Lung (tissue), 12 donors: ENCODE data around the gene CTTNBP2NL. TPM values are rescaled to one million over a fixed set of nuclear protein-coding genes. Genes with fewer than 3 reads are reported as not detected.
"Not testable (repeated sequence)": the region's sequence is repeated elsewhere in the genome, so short reads cannot be mapped to it uniquely, and the experiment has no call there.

ENCODE experiments used
- ATAC-seq: fragments of 200-7000 bp; cut with Tn5 transposase; one replicate; pipeline ENCODE4 v1.9.1; 2020; ENCODE audit warnings: moderate number of reproducible peaks; ENCODE audit not compliant: insufficient read depth, low FRiP score
- DNase-seq, 3 donors: peaks; one replicate each; pipeline ENCODE4 v3.0.0-alpha.2; 2013 to 2017
- H3K27ac ChIP-seq, 2 donors: one replicate each; pipeline ENCODE4 v1.5.1; 2013; ENCODE audit warnings: mild to moderate bottlenecking in 2 of 2, moderate library complexity in 2 of 2, control low read depth in 1 of 2, inconsistent platforms in 1 of 2, low read depth in 1 of 2, low read length in 1 of 2
- H3K27me3 ChIP-seq, 3 donors: one replicate each; pipeline ENCODE4 v1.5.1; 2013; ENCODE audit warnings: low read length in 2 of 3; ENCODE audit not compliant: control insufficient read depth in 3 of 3, insufficient read depth in 3 of 3
- H3K36me3 ChIP-seq, 4 donors: one replicate each; pipeline ENCODE4 v1.5.1; 2013; ENCODE audit warnings: low read length in 4 of 4, mild to moderate bottlenecking in 1 of 4, moderate library complexity in 1 of 4; ENCODE audit not compliant: control insufficient read depth in 4 of 4, insufficient read depth in 4 of 4
- H3K4me1 ChIP-seq, 5 donors: one replicate each; pipeline ENCODE4 v1.5.1; 2013; ENCODE audit warnings: low read length in 5 of 5, mild to moderate bottlenecking in 2 of 5, moderate library complexity in 1 of 5; ENCODE audit not compliant: control insufficient read depth in 5 of 5, insufficient read depth in 5 of 5
- H3K4me3 ChIP-seq: one replicate; pipeline ENCODE4 v1.5.1; 2013; ENCODE audit warnings: mild to moderate bottlenecking, control low read depth, moderate library complexity
- H3K9ac ChIP-seq, 2 donors: one replicate each; pipeline ENCODE4 v1.5.1; 2013; ENCODE audit warnings: low read length in 2 of 2, control low read depth in 1 of 2; ENCODE audit not compliant: insufficient read depth in 1 of 2
- H3K9me3 ChIP-seq, 4 donors: one replicate each; pipeline ENCODE4 v1.5.1; 2013; ENCODE audit warnings: low read length in 3 of 4, mild to moderate bottlenecking in 1 of 4, moderate library complexity in 1 of 4; ENCODE audit not compliant: control insufficient read depth in 4 of 4, insufficient read depth in 3 of 4
- WGBS, 2 donors: extraction: QIAGEN DNeasy Blood & Tissue Kit; methylation state at CpG; one replicate each; pipeline ENCODE4 v1.1.7; 2013; 5-methylcytosine and 5-hydroxymethylcytosine counted together
- polyA plus RNA-seq, 2 donors: library from polyadenylated mRNA; stranded (reverse); fragments of 200-250 nt; gene quantifications; one replicate each; pipeline ENCODE4 v1.2.1, GENCODE V29; 2013
- total RNA-seq, 2 donors: library from RNA; depleted of rRNA in 1 of 2; stranded (reverse); fragments of >200 nt in 1 of 2; gene quantifications; one replicate each; pipeline ENCODE4 v1.2.1, GENCODE V29; 2014 to 2021
- TF ChIP-seq, protein P1 (sequence below): IDR thresholded peaks from 2 replicates; pipeline ENCODE4 v1.5.1; 2012; ENCODE audit warnings: mild to moderate bottlenecking; ENCODE audit errors: control extremely low read depth, extremely low read depth
- donor health status: control.
- donor health status: control.
- donor health status: Bipolar disorder and iron deficiency.
- donor health status: healthy.
- donor health status: DM: yes; HTN: yes; CAD: no.

The CTTNBP2NL gene
- total and polyA plus RNA-seq, 4 donors: 9.0 to 38.5 (median 17.0) TPM

DNA sequence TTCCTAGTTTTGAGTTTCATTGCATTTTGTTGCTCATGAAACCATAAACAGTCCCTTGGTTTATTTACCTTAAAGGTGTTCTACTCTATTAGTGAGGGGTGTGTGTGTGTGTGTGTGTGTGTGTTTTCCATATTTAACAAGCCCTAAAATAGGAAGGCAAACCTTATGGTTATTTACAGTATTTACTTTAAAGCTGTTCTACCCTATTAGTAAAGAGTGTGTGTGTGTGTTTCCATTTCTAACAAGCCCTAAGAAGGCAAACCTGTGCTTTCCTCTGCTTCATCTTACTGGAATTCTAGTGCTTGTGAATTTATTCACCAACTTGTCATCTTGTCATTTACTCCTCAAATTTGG is 53.6 kb downstream of the CTTNBP2NL start:
- Histone ChIP-seq H3K9ac (no peak overlapping the region), H3K4me1 (peaks cover 0 to 5% (median 0%) of the 10 kb centered on the region in 5 donors), H3K27ac (no peak overlapping the region), H3K36me3 (peaks cover 0 to 13% (median 10%) of the 10 kb centered on the region in 4 donors), H3K27me3 (no peaks in the 10 kb centered on the region), H3K4me3 (no peak overlapping the region), H3K9me3 (no peaks in the 10 kb centered on the region)
- ATAC-seq (no peak), DNase-seq (no peak)
- TF ChIP-seq, protein P1, sequence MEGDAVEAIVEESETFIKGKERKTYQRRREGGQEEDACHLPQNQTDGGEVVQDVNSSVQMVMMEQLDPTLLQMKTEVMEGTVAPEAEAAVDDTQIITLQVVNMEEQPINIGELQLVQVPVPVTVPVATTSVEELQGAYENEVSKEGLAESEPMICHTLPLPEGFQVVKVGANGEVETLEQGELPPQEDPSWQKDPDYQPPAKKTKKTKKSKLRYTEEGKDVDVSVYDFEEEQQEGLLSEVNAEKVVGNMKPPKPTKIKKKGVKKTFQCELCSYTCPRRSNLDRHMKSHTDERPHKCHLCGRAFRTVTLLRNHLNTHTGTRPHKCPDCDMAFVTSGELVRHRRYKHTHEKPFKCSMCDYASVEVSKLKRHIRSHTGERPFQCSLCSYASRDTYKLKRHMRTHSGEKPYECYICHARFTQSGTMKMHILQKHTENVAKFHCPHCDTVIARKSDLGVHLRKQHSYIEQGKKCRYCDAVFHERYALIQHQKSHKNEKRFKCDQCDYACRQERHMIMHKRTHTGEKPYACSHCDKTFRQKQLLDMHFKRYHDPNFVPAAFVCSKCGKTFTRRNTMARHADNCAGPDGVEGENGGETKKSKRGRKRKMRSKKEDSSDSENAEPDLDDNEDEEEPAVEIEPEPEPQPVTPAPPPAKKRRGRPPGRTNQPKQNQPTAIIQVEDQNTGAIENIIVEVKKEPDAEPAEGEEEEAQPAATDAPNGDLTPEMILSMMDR: no peak

DNA sequence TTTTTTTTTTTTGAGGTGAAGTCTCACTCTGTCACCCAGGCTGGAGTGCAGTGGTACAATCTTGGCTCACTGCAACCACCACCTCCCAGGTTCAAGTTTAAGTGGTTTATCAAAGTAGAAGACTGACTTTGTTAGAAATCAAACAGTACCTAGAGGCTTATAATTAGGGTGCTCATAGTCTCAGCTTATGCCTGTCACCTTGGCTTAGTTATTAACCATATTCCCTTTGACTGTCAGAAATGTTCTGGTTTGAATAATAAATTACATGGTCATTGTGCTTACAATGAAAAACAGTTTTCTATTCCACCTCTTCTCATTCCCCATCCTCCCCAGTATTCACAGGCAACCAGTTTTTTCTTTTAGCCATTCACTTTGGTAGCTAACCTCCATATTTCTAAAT is 54.8 kb downstream of the CTTNBP2NL start:
- ATAC-seq (no peak), DNase-seq (no peak)
- Histone ChIP-seq H3K27me3 (no peaks in the 10 kb centered on the region), H3K9me3 (no peaks in the 10 kb centered on the region), H3K4me3 (no peak overlapping the region), H3K9ac (no peak overlapping the region), H3K4me1 (peaks cover 0 to 5% (median 0%) of the 10 kb centered on the region in 5 donors), H3K36me3 (peaks cover 0 to 19% (median 11%) of the 10 kb centered on the region in 4 donors), H3K27ac (no peak overlapping the region)
- TF ChIP-seq, protein P1: no peak

DNA sequence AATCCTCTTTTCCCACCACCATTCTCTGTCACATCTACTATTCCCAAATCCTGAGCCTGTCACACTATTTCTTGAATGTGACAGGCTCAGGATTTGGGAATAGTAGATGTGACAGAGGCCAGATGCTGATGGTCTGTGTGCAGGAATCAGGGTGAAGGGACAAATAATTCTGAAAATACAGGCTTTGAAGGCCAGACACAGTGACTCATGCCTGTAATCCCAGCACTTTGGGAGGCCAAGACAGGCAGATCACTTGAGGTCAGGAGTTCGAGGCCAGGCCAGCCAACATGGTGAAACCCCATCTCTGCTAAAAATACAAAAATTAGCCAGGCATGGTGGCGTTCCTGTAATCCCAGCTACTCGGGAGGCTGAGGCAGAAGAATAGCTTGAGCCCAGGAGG is 55.3 kb downstream of the CTTNBP2NL start:
- not testable (repeated sequence) for H3K27ac ChIP-seq, H3K27me3 ChIP-seq, H3K4me1 ChIP-seq, DNase-seq, ATAC-seq, H3K9ac ChIP-seq, H3K9me3 ChIP-seq, H3K4me3 ChIP-seq
- peaks cover 5 to 24% (median 15%) of the 10 kb centered on the region in 4 donors for H3K36me3 ChIP-seq
- 81 to 90% methylated on average over 3 of the region's 3 CpGs for WGBS, 2 donors

DNA sequence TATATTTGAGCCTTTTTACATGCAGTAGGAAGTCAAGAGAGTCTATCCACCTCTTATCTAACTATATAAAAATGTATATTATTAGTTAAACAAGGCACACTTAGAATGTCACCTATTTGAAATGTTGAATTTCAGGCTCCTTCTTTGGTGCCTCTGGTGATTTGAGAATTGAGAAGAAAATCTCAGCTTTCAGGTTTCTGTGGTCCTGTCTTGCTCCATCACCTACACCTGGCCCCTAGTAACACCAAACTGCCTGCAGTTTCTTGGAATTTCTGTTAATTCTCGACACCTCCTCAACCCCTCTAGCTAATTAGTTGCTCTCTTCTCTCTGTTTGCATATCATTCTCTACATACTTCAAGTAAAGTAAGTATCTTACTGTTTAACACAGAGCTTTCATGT is 57.9 kb downstream of the CTTNBP2NL start:
- WGBS, 2 donors: 64 to 85% methylated on average over 1 of the region's 1 CpG
- no peak for ATAC-seq
- Histone ChIP-seq H3K27me3 (no peaks in the 10 kb centered on the region), H3K9me3 (no peaks in the 10 kb centered on the region), H3K36me3 (peaks cover 14 to 36% (median 23%) of the 10 kb centered on the region in 4 donors), H3K27ac (no peak overlapping the region), H3K4me1 (peaks cover 0 to 5% (median 2%) of the 10 kb centered on the region in 5 donors), H3K4me3 (no peak overlapping the region), H3K9ac (no peak overlapping the region)
- no peak for DNase-seq
- TF ChIP-seq, protein P1: no peak
